Measurements from ENCODE around the gene ABHD14A.

DNA sequence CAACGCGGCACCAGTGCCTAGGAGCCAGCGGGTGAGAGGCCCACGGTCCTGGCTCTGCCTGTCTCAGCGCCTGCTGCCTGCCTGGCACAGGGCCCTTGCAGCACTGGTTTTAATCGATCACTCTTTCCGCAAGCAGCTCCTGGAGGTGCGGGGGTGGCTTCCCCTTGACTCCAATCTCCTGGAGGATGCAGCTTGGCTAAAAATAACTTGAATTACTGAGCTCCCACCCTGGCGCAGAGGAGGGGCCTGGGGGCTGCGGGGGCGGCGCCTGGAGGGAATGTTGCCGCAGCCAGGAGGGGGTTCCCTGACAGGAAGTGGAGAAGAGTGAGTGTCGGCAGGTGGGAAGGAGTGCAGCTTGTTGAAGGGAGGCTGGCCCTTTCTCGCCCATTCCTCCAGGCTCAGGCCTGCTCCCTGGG lies 30.7 kb downstream of the ABHD14A start:
- no peak for TF ChIP-seq MXI1 (IDR thresholded peaks at IDR 0.05; ENCODE audit: low read depth, low read length)
- TF ChIP-seq USF1 (IDR thresholded peaks at IDR 0.05; ENCODE audit: borderline replicate concordance, low read depth) = no peak
- TF ChIP-seq CTCF (IDR thresholded peaks at IDR 0.05) = no peak
- TF ChIP-seq, protein P1, sequence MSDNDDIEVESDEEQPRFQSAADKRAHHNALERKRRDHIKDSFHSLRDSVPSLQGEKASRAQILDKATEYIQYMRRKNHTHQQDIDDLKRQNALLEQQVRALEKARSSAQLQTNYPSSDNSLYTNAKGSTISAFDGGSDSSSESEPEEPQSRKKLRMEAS (IDR thresholded peaks at IDR 0.05; ENCODE audit: low read depth) = no peak
- TF ChIP-seq JUND (IDR thresholded peaks at IDR 0.05) = no peak
- TF ChIP-seq PBX3 (IDR thresholded peaks at IDR 0.05) = no peak
- no peak; a peak in 1 of 4 replicates for TF ChIP-seq EP300 (IDR thresholded peaks at IDR 0.05; ENCODE audit: borderline replicate concordance in 1 of 2, low read depth in 1 of 2, low read length in 1 of 2)
- TF ChIP-seq, protein P2, sequence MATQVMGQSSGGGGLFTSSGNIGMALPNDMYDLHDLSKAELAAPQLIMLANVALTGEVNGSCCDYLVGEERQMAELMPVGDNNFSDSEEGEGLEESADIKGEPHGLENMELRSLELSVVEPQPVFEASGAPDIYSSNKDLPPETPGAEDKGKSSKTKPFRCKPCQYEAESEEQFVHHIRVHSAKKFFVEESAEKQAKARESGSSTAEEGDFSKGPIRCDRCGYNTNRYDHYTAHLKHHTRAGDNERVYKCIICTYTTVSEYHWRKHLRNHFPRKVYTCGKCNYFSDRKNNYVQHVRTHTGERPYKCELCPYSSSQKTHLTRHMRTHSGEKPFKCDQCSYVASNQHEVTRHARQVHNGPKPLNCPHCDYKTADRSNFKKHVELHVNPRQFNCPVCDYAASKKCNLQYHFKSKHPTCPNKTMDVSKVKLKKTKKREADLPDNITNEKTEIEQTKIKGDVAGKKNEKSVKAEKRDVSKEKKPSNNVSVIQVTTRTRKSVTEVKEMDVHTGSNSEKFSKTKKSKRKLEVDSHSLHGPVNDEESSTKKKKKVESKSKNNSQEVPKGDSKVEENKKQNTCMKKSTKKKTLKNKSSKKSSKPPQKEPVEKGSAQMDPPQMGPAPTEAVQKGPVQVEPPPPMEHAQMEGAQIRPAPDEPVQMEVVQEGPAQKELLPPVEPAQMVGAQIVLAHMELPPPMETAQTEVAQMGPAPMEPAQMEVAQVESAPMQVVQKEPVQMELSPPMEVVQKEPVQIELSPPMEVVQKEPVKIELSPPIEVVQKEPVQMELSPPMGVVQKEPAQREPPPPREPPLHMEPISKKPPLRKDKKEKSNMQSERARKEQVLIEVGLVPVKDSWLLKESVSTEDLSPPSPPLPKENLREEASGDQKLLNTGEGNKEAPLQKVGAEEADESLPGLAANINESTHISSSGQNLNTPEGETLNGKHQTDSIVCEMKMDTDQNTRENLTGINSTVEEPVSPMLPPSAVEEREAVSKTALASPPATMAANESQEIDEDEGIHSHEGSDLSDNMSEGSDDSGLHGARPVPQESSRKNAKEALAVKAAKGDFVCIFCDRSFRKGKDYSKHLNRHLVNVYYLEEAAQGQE (IDR thresholded peaks at IDR 0.05; ENCODE audit: low read depth, low read length) = no peak
- TF ChIP-seq CHD2 (IDR thresholded peaks at IDR 0.05; ENCODE audit: low read length, partially characterized antibody) = no peak

All from SK-N-SH (cell line).